Stimulated activated CD8-positive, alpha-beta memory T cell treated with anti-CD3 and anti-CD28 coated beads, Interleukin-12 subunit alpha, Interleukin-12 subunit beta, amount 100 ng/mL, for 4 hours (primary cell): ENCODE data around the gene SUN1.
A peak's percentile ranks its signal among the peaks of the same experiment; 100 is the strongest.

ENCODE experiments used
- DNase-seq: peaks from one replicate; pipeline ENCODE4 v3.0.0-alpha.2; 2020; ENCODE audit warnings: low read depth

The SUN1 gene

DNA sequence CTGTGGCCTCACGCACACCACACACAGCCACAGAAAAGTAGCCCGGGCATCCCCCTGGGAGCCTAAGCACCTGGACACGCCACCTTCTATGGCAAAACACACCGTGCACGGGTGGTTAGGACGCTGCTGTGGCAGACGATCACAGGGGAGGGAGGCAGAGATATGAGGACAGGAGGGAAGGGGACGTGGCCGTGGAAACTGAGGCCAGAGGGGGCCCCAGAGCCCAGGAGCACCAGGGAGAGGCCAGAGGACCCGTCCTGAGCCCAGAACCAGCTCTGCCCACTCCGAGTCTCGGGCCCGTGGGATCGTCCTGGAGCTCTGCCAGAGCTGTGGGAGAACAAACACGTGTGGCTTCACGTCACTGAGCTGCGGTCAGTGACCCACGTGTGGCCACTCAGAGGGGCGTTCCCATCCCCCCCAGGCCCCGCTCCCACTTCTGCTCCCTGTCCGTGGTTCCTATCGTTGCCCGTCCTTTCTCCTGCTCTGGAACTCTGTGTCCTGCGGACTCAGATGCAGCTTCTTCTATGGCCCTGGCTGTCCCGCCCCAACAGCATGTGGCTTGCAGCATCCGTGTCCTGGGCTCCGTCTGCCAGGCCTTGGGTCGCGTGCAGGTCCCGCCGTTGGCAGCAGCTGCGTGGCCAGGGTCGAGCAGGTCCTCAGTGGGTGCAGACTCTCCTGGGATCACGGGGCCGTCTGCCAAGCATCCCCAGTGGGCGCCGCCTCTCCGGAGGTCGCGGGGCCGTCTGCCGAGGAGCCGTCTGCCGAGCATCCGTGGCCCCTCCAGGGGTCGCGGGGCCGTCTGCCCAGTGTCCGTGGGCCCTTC is 75.1 kb downstream of the SUN1 start:
- no peak for DNase-seq

DNA sequence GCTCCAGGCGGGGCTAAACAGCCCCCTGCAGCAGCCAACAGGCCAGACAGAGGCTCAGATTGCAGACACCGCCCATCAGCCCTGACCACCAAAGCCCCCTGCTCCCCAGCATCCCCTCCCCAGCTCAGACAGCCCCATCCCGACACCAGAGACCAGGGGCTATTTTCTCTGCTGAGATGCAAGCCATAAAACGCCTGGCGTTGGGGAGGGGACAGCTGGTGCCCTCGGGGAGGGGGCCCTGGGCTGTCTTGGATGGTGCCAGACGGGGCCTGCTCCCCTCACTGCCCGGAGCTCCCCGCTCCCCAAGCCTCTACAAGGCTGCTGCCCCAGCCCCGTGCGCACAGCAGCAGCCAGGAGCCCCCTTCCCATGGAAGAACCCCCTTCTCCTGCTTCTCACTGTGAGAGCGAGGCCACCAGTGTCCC is 75.9 kb downstream of the SUN1 start:
- DNase-seq: no peak

DNA sequence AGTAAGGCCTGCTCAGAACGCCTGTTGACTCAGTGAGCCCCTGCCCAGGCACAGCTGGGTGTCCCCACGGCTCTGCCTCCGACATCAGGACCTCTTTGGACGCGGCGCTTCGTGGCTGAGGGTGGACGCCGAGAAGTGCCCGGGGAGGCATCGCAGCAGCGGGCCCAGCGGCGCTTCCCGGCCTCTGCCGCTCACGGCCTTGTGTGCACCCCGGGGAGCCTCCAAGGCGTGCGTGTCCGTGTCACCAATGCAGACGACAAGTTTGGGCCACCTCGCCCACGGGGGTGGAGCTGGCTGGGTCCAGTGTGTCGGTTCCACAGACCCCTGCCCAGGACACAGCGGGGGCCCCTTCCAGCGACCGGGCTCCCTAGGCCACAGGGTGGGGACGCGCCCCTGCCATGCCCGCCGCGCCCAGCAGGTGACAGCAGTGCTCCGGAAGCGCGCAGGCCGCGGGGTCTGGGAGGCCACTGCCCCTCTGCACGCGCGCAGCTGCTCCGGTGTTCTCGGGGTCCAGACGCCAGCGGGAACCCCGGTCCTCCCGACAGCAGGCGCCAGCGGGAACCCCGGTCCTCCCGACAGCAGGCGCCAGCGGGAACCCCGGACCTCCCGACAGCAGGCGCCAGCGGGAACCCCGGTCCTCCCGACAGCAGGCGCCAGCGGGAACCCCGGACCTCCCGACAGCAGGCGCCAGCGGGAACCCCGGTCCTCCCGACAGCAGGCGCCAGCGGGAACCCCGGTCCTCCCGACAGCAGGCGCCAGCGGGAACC is 76.5 kb downstream of the SUN1 start:
- DNase-seq: peak; percentile 63

DNA sequence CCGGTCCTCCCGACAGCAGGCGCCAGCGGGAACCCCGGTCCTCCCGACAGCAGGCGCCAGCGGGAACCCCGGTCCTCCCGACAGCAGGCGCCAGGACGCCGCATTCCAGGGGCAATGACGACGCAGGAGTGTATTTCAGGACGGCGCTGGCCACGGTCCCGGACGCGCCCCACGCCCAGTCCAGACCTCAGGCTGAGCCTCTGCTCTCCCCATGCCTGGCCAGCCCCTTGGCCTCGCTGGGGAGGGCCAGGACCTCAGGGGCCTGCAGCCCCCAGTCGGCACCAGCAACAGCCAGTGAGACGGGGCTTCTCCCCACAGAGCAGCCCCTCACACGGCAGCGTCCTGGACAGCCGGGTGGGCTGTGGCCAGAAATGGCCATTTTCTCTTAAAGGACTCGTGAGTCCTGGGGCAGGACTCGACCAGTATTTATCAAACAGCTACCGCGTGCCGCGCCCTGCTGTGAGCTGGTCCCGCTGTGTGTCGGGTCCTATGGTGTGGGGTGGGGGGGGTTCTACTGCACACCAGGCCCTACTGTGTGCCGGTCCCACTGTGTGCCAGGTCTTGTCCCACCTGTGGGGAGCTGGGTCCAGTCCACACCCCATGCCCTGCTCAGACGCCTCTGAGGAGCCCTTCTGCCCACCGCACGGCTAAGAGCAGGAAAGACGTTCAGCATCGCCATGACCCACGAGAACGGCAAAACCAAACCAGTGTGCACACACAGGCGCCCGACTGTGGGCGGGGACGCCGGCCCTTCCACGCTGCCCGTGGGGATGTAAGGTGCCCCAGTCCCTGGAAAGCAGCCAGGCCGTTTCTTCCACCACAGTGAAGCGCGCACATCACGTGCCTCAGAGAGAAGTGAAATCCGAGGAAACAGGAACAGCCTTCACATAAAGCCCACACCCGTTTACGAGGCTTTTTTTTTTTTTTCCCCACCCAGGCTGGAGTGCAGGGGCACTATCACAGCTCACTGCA is 77.4 kb downstream of the SUN1 start:
- DNase-seq: no peak

DNA sequence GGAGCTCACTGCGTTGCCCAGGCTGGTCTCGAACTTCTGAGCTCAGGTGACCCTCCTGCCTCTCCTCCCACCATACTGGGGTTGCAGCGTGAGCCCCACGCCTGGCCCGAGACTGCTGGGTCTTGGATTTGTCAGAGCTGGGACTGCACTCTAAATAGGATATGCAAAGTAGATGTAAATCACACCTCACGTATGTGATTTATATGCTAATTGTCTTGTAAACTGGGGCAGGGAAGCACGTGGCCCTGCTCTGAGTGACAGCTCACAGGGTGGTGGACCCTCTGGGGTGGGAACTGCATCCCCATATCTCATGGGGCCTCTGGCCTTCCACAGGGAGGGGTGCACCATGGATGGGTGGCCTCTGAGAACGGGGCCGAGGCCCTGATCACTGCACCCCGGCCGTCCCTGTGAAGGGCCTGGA is 78.2 kb downstream of the SUN1 start:
- DNase-seq: no peak

DNA sequence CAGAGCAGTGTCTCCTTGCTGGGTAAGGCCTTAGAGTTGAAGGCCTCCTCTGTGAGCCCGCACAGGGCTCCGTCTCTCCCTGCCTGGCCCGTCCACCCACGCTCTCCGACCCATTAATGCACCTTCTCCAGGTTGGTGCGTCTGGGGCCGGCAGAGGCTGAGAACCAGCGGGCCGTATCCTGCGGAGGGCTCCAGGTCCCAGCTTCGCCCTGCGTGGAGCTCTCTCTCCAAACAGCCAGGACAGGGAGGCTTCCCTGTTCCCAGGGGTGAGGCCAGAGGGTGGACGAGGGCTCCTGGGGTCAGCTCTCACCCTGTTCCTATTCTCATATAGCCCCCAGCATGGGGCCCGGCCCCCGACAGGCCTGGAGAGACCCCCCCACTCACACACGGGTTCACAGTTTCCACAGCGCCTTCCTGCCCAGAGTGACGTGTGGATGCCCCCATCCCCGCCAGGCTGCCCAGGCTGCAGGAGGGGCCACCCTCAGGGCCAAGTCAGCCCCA is 78.7 kb downstream of the SUN1 start:
- DNase-seq: no peak

DNA sequence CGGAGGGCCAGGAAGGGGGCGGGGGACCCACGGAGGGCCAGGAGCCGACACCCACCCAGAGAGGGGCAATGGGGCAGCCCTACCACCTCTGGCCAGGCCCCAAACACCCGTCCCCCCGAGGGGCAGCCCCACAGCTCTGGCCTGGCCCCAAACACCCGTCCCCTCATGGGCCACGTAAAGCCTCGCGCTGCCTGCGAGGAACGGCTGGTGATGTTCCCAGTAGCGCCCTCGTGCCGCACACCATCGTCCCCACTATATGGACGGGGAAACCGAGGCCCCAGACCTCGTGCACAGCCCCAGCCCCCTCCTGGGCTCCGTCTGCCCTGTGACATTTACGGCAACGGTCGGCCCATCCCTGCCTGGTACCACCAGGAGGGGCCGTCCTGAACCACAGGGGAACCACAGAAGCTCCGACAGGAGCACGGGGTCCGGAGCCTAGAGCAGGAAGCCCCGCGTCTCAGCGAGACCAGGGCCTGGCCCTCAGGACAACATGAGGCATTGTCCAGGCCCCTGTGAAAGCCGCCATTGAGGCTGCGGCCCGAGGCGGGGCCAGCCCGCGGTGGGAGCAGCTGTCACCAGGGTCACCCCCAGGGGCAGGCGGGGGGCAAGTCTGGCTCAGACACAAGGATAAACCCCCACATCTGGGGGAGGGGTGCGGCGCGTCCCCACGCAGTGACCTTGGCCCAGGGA is 79.7 kb downstream of the SUN1 start:
- DNase-seq: no peak

DNA sequence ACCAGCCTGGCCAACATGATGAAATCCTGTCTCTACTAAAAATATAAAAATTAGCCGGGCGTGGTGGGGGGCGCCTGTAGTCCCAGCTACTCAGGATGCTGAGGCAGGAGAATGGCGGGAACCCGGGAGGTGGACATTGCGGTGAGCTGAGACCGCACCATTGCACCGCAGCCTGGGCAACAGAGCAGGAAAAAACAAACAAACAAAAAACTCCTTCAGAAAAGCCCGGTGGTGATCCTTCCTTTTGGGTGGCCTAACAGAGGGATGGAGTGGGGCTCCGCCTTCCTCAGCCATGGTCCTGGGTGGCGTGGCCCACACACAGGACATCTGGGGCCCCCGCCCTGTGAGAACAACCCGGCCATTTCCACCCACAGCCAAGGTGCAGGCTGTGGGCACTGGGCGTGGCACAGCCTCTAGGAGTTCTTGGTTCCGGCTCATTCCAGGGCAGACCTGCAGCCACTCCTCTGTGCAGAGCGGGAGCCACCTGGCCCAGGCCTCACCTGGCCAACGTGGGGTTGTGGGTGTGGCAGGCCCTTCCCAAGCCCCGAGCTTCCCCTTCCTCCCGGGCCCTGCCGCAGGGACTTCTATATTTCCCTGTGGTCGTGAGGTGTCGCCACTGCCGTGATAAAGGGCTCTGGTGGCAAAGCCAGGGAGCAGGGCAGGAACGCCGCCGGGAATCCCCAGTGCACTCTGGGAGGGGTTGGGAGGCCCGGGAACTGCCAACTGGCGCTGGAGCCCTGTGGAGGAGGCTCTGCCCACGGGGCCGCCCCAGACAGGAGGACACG is 81.7 kb downstream of the SUN1 start:
- DNase-seq: no peak

DNA sequence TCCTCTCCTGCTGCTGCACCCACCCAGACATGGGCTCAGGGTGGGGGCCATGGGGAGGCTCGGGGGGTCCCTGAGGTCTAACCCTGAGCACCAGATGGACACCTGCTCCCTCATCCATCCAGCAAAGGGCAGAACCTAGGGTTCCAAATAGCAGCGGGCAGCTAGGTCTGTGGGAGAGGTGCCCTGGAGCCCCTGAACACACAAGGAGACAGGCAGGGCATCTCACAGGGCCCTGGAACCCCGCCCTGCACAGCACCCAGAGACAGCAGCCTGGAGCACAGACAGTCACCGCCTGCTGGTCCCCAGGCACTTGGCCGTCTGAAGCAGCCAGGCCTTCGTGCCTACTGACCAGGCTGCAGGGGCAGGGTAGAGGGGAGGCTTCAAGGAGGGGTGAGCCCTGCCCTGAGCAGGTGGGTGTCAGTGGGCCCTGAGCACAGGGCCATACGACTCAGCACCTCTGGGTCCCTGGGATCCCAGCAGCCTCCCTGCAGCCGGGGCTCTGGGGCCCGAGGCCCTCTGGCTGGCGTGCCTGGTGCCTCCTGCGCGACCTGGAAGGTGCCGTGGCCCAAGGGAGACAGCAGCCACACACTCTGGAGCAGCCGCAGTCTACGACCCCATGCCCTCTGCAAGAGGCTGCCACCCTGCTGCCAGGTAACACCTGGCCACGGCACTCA is 82.4 kb downstream of the SUN1 start:
- DNase-seq: no peak

DNA sequence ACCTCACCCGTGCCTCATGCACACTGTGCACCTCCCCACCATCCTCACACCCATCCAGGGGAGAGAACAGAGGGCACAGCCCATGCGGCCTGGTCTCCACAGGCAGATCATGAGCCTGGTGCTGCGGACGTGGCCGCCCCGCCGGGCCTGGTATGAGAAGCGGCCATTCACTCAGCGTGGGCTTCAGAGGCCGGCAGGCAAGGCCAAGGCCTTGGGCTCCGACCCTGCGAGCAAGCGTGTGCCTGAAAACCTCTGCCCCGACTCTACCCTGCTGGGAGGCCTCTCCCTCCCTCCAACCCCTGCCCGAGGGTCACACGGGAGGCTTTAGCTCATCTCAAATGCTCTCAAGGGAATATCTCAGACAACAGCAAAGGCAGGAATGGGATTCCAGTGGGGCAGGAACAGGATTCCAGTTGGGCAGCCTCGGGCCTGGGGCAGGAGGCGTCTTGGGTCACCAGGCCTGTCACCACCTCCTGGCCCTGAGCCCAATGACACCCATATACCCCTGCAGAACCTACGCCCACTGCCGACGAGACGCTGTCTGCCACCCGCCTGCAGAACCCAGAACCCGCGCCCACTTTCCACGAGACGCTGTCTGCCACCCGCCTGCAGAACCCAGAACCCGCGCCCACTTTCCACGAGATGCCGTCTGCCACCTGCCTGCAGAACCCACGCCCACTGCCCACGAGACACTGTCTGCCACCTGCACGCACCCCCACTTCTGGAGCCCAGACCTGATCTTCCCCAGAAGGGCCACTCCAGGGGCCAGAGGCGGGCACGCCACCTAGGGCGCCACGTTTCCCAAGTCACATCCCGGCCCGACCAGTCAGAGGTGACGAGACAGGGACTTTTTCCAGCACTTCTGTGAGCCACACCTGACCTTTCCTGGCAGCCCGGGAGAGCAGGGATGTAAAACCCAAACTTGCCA is 83.3 kb downstream of the SUN1 start:
- DNase-seq: no peak

DNA sequence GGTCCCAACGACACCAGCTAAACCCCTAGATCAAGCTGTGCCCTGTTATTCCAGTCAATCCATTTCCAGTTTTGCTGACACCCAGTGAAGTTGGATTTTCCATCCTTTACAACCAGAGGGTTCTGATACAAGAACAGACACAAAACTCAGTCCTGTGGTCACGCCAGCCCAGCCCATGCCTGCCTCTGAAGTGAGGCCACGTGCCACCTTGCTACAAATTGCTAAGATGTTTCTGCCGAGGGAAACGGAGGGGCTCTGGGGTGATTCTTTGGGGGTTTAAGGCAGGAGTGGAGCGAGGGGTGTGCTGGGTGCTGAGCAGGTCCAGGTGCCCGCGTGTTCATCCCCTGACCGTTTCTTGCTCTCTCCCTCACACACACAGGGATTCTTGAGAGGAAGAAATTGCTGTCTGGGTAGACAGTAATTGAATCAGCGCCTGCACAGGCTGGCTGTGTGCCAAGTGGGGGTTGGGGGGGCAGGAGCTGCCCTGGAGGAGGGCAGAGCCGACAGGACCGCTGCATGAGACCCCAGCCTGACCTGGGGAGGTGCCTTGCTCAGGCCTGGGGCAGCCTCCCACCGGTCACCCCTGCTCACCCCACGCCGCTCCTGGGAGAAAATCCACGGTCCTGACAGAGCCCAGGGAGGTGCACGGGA is 84.1 kb downstream of the SUN1 start:
- no peak for DNase-seq

DNA sequence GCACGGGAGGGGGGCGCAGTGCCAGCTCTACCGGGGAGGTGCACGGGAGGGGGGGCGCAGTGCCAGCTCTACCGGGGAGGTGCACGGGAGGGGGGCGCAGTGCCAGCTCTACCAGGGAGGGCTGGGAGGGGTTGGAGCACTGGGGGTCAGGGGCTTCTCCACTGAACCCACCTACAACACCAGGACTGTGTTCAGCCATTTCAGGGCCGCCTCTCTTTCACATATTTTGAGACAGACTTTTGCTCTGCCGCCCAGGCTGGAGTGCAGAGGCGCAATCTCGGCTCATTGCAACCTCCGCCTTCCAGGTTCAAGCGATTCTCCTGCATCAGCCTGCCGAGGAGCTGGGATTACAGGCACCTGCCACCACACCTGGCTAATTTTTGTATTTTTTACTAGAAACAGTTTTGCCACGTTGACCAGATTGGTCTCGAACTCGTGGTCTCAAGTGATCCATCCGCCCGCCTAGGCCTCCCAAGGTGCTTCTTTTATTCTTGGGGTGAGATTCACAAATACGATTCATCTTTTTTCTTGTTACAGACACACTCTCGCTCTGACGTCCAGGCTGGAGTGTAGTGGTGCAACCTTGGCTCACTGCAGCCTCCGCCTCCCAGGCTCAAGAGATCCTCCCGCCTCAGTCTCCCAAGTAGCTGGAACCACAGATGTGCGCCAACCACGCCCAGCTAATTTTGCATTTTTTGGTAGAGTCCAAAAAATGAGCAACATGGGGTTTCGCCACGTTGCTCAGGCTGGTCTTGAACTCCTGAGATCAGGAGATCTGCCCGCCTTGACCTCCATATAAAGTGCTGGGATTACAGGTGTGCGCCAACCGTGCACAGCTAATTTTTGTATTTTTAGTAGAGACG is 85.2 kb downstream of the SUN1 start:
- DNase-seq: no peak

DNA sequence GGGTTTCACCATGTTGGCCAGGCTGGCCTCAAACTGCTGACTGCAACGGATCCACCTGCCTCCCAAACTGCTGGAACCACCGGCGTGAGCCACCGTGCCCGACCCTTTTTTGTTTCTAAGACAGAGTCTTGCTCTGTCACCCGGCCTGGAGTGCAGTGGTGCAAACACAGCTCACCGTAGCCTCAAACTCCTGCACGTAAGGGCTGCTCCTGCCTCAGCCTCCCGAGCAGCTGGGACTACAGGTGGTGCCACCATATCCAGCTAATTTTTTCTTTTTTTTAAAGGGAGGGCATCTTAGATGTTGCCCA is 85.8 kb downstream of the SUN1 start:
- no peak for DNase-seq

DNA sequence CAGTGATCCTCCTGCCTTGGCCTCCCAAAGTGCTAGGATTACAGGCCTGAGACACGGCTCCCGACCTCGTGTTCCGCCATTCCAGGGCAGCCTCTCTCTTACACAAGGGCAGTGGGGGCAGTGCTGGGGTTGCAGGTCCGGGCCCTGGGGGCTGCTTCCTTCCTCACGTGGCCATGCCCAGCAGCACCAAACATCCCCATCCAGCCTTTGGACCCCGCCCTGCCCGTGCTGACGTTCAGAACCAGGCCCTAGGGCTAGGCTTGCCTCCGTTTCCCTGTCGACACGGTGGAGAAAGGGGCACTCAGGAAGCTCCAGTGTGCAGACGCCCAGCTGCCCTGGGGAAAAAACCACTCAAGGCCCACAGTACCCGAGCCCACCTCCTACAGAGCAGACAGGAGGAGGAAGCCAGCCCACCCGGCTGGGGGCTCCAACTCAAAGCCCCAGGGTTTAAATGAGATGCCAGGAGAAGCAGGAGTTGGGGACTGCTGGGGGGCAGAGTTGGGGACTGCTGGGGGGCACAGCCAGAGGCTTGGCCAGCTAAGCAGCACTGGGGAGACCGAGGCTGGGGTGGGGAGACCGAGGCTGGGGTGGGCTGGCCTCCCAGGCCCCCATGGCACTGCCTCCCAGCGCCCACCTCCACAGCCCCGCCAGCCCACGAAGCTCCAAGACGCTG is 86.3 kb downstream of the SUN1 start:
- no peak for DNase-seq

DNA sequence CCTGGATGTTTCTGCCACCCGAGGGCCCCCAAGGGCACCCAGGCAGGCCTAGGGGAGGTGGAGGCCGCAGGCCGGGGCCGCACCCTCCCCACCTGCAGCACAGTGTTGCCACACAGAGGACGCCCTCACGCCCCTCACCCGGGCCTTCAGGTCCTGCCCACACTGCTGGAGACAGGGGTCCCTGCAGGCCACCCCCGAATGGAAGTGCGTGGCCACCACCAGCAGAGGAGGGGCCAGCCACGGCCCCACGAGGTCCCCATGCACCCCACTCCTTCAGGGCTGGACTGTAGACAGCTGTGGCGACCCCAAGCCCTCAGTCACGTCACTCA is 86.8 kb downstream of the SUN1 start:
- no peak for DNase-seq

DNA sequence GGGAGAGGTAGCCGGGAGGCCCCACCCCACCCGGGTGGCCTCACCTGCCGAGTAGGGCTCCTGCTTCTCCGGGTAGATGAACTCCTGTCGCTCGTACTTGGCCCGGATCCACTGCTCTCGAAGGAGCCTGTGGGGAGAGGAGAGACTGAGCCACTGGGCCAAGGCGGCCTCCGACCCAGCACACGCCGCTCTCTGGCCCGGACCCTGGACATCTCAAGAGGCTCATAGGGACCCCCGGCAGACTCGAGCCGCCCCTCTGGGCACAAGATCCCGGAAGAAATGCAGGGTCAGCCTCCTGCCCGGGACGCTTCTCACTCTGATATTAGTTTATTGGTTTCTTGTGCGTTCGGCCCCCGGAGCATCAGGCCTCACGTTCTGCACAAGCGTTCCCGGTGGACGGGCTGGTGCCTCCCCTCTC is 87.7 kb downstream of the SUN1 start:
- no peak for DNase-seq
